Pancreas (tissue), 10 donors: ENCODE measurements around the gene KCNJ15. TPM values are rescaled to one million over a fixed set of nuclear protein-coding genes. Genes with fewer than 3 reads are reported as not detected.

ENCODE experiments used
- ATAC-seq, 4 donors: fragments of 200-7000 bp; cut with Tn5 transposase; one replicate each; pipeline versions ENCODE4 v1.8.0 to v1.9.1; 2020; ENCODE audit warnings: mild to moderate bottlenecking in 4 of 4, moderate library complexity in 4 of 4
- DNase-seq, 6 donors: peaks; one replicate each; pipeline ENCODE4 v3.0.0-alpha.2; 2020
- FAIRE-seq: peaks from 2 replicates; lab custom pipeline; 2012; peaks lifted over from hg19 to GRCh38; lab: Jason Lieb, UNC
- H3K27ac ChIP-seq, 4 donors: fragments of 200-600 bp; sonication (generic); 1 replicate in 3 of 4; 2 replicates in 1 of 4; pipeline versions ENCODE4 v1.5.0 to v1.8.0; 2020
- H3K27me3 ChIP-seq, 4 donors: fragments of 200-600 bp; one replicate each; pipeline ENCODE4 v1.8.0; 2021
- H3K36me3 ChIP-seq, 3 donors: fragments of 200-600 bp; sonication (generic) in 1 of 3; one replicate each; pipeline versions ENCODE4 v1.5.0 to v1.8.0; 2020 to 2021
- H3K4me1 ChIP-seq, 3 donors: fragments of 200-600 bp; one replicate each; pipeline ENCODE4 v1.8.0; 2021
- H3K4me3 ChIP-seq, 4 donors: fragments of 200-600 bp; sonication (generic) in 2 of 4; one replicate each; pipeline versions ENCODE4 v1.5.0 to v1.8.0; 2020 to 2021
- H3K9me3 ChIP-seq, 4 donors: fragments of 200-600 bp; one replicate each; pipeline ENCODE4 v1.8.0; 2021
- CTCF ChIP-seq, 4 donors: fragments of 200-600 bp; sonication (generic) in 3 of 4; IDR thresholded peaks; one replicate each; pipeline versions ENCODE4 v1.5.0 to v1.8.0; 2021; ENCODE audit warnings: antibody characterized with exemption in 4 of 4
- WGBS, 2 donors: extraction: QIAGEN DNeasy Blood & Tissue Kit; methylation state at CpG; one replicate each; pipeline ENCODE4 v1.1.7; 2013; 5-methylcytosine and 5-hydroxymethylcytosine counted together
- intact Hi-C, 3 donors: fragments of 100-400 bp; cut with DNase I; formaldehyde crosslinking; loops; one replicate each; pipeline versions ENCODE4 v1.11.1 to v1.14.2; 2022
- polyA plus RNA-seq, 2 donors: library from polyadenylated mRNA; stranded (reverse); fragments of 200-250 nt; gene quantifications; one replicate each; pipeline ENCODE4 v1.2.3, GENCODE V29; 2013
- total RNA-seq, 6 donors: library from RNA; stranded (reverse); fragmentation: NEBNext Ultra II Directional in 4 of 6; extraction: Animal tissue kit (Norgen Biotek cat#: 25700) in 4 of 6; gene quantifications; one replicate each; pipeline versions ENCODE4 v1.2.1 to v1.2.4, GENCODE V29; 2021 to 2023
- donor health status: healthy with polysubstance abuse.
- donor health status: DM: no; HTN: no; CAD: no; lungs with moderate emphysema.
- donor health status: DM: no; HTN: no; CAD: no.
- donor health status: control.
- donor health status: control.
- donor health status: Bipolar disorder and iron deficiency.
- donor health status: DM: yes; HTN: yes; CAD: no.
- donor health status: DM: no; HTN: no; CAD: no.
- donor health status: DM: no; HTN: no; CAD: no.
- donor health status: DM: yes; HTN: yes; CAD: no.

The KCNJ15 gene
- total and polyA plus RNA-seq, 8 donors: 16.9 to 48.7 (median 31.0) TPM

GRCh38 chr21:38249696-38250278, 7.0 kb upstream of the KCNJ15 start:
- H3K36me3 ChIP-seq: no peaks in the 10 kb centered on the region
- ATAC-seq (no peak), DNase-seq (no peak), FAIRE-seq (no peak)
- TF ChIP-seq CTCF (IDR thresholded peaks at IDR 0.05): no peak
- no peaks in the 10 kb centered on the region for H3K9me3 ChIP-seq
- 80 to 86% methylated on average over 3 of the region's 3 CpGs for WGBS, 2 donors
- no peaks in the 10 kb centered on the region for H3K27me3 ChIP-seq
- H3K4me1 ChIP-seq: no peaks in the 10 kb centered on the region
- no peak overlapping the region for H3K4me3 ChIP-seq
- intact Hi-C loops: no loop called here
- no peak overlapping the region for H3K27ac ChIP-seq

GRCh38 chr21:38250991-38251418, 5.8 kb upstream of the KCNJ15 start:
- TF ChIP-seq CTCF (IDR thresholded peaks at IDR 0.05): no peak
- Histone ChIP-seq H3K4me1 (no peaks in the 10 kb centered on the region), H3K9me3 (no peaks in the 10 kb centered on the region), H3K36me3 (no peaks in the 10 kb centered on the region), H3K4me3 (no peak overlapping the region), H3K27ac (no peak overlapping the region), H3K27me3 (no peaks in the 10 kb centered on the region)
- no peak for ATAC-seq
- intact Hi-C loops: no loop called here
- 59 to 62% methylated on average over 7 of the region's 7 CpGs for WGBS, 2 donors
- FAIRE-seq: no peak
- DNase-seq: no peak

GRCh38 chr21:38254970-38255369, 1.8 kb upstream of the KCNJ15 start:
- intact Hi-C loops: no loop called here
- no peak overlapping the region for H3K27ac ChIP-seq
- FAIRE-seq (no peak), DNase-seq (no peak), ATAC-seq (no peak)
- peaks cover 0 to 17% (median 0%) of the 10 kb centered on the region in 4 donors for H3K27me3 ChIP-seq
- TF ChIP-seq CTCF (IDR thresholded peaks at IDR 0.05): no peak
- no peak overlapping the region for H3K4me3 ChIP-seq
- WGBS, 2 donors: 41 to 49% methylated on average over 3 of the region's 3 CpGs
- H3K9me3 ChIP-seq: no peaks in the 10 kb centered on the region
- no peaks in the 10 kb centered on the region for H3K36me3 ChIP-seq
- H3K4me1 ChIP-seq: peaks cover 0 to 7% (median 2%) of the 10 kb centered on the region in 3 donors

- no peak for ATAC-seq
- peaks cover 0 to 10% (median 7%) of the 10 kb centered on the region in 3 donors for H3K4me1 ChIP-seq
- H3K4me3 ChIP-seq: no peak overlapping the region
- WGBS, 2 donors: 74 to 76% methylated on average over 9 of the region's 9 CpGs
- no peak overlapping the region for H3K27ac ChIP-seq
- no peaks in the 10 kb centered on the region for H3K36me3 ChIP-seq
- no peak for FAIRE-seq
- no peak for TF ChIP-seq CTCF (IDR thresholded peaks at IDR 0.05)
- DNase-seq: no peak
- peaks cover 0 to 17% (median 0%) of the 10 kb centered on the region in 4 donors for H3K27me3 ChIP-seq
- no peaks in the 10 kb centered on the region for H3K9me3 ChIP-seq
- intact Hi-C loops: no loop called here
These were observed 1.1 kb upstream of the KCNJ15 start for GRCh38 chr21:38255571-38256117.

GRCh38 chr21:38257667-38258066, 876 bp downstream of the KCNJ15 start:
- Histone ChIP-seq H3K9me3 (no peaks in the 10 kb centered on the region), H3K4me3 (peak overlapping the region in 3 of 4 donors; percentile 12 to 33 (median 23)), H3K27me3 (peaks cover 0 to 17% (median 0%) of the 10 kb centered on the region in 4 donors), H3K27ac (peak overlapping the region in 2 of 4 donors; percentile 7 to 38), H3K36me3 (no peaks in the 10 kb centered on the region), H3K4me1 (peaks cover 7 to 19% (median 17%) of the 10 kb centered on the region in 3 donors)
- FAIRE-seq (no peak), ATAC-seq (no peak), DNase-seq (no peak)
- intact Hi-C loops: no loop called here
- TF ChIP-seq CTCF (IDR thresholded peaks at IDR 0.05): no peak
- WGBS, 2 donors: 40 to 42% methylated on average over 5 of the region's 5 CpGs
